Natural killer cell (primary cell): ENCODE data around the gene CRABP2. TPM values are rescaled to one million over a fixed set of nuclear protein-coding genes. Genes with fewer than 3 reads are reported as not detected.

Experiments
- ATAC-seq, 3 donors: fragments of 150-1000 bp in 2 of 3; fragments of 200-7000 bp in 1 of 3; cut with Tn5 transposase; 1 replicate in 1 of 3; 2 replicates in 2 of 3; pipeline ENCODE4 v1.10.0; 2021; ENCODE audit warnings: mild to moderate bottlenecking in 2 of 3, moderate library complexity in 2 of 3
- DNase-seq, 2 donors: peaks; one replicate each; pipeline versions ENCODE4 v3.0.0 to v3.0.0-alpha.2; 2013 to 2021; ENCODE audit warnings: mixed read lengths in 1 of 2
- H3K27ac ChIP-seq: one replicate; pipeline ENCODE4 v1.5.1; 2013; ENCODE audit warnings: mild to moderate bottlenecking, low read length
- H3K27me3 ChIP-seq: one replicate; pipeline ENCODE4 v1.6.1; 2013; ENCODE audit warnings: low read length; ENCODE audit not compliant: control insufficient read depth, insufficient read depth
- H3K36me3 ChIP-seq: one replicate; pipeline ENCODE4 v1.6.1; 2013; ENCODE audit warnings: low read length; ENCODE audit not compliant: control insufficient read depth, insufficient read depth
- H3K4me1 ChIP-seq: one replicate; pipeline ENCODE4 v1.6.1; 2013; ENCODE audit warnings: low read length; ENCODE audit not compliant: control insufficient read depth, insufficient read depth
- H3K4me3 ChIP-seq: one replicate; pipeline ENCODE4 v1.5.1; 2013; ENCODE audit warnings: low read length
- H3K9me3 ChIP-seq: one replicate; pipeline ENCODE4 v1.6.1; 2013; ENCODE audit warnings: low read length; ENCODE audit not compliant: control insufficient read depth, insufficient read depth
- H3K27ac Mint-ChIP-seq, 2 donors: one replicate each; pipeline ENCODE4 v1.8.0; 2022; ENCODE audit warnings: mild to moderate bottlenecking in 2 of 2, mixed read lengths in 2 of 2, moderate library complexity in 1 of 2
- H3K27me3 Mint-ChIP-seq, 2 donors: one replicate each; pipeline ENCODE4 v1.8.0; 2022; ENCODE audit warnings: low read depth in 2 of 2, mixed read lengths in 2 of 2
- H3K36me3 Mint-ChIP-seq: one replicate; pipeline ENCODE4 v1.8.0; 2022; ENCODE audit warnings: mixed read lengths
- H3K4me1 Mint-ChIP-seq, 2 donors: one replicate each; pipeline ENCODE4 v1.8.0; 2022; ENCODE audit warnings: mixed read lengths in 2 of 2
- H3K4me3 Mint-ChIP-seq: one replicate; pipeline ENCODE4 v1.8.0; 2022; ENCODE audit warnings: mild to moderate bottlenecking, moderate library complexity, mixed read lengths
- H3K9me3 Mint-ChIP-seq, 2 donors: one replicate each; pipeline ENCODE4 v1.8.0; 2022; ENCODE audit warnings: mixed read lengths in 2 of 2
- CTCF ChIP-seq: fragments of 200-600 bp; IDR thresholded peaks from one replicate; pipeline ENCODE4 v1.8.0; 2022; ENCODE audit warnings: antibody characterized with exemption
- WGBS: methylation state at CpG from one replicate; pipeline ENCODE4 v1.1.7; 2013; ENCODE audit warnings: missing lambda C conversion rate; ENCODE audit not compliant: insufficient coverage; 5-methylcytosine and 5-hydroxymethylcytosine counted together
- intact Hi-C: fragments of 100-400 bp; cut with micrococcal nuclease; formaldehyde crosslinking; loops from one replicate; pipeline ENCODE4 v1.14.2; 2022
- total RNA-seq, 4 donors: library from RNA; stranded (reverse); fragments of 120-200 nt in 1 of 4; gene quantifications; one replicate each; pipeline versions ENCODE4 v1.2.3 to v1.2.4, GENCODE V29; 2013 to 2022

CRABP2 gene
- total RNA-seq, 3 donors from 2014 or later (not counting 1 experiment from before 2014, with no cell fraction given) = 3.0 to 3.8 (median 3.0) TPM

- no peak overlapping the region for H3K27ac ChIP-seq
- WGBS = 61% methylated on average over 4 of the region's 4 CpGs
- Mint-ChIP-seq H3K9me3 (no peaks in the 10 kb centered on the region), H3K27ac (peak overlapping the region in 1 of 2 donors; percentile 4), H3K36me3 (no peaks in the 10 kb centered on the region), H3K27me3 (peaks cover 10 to 20% of the 10 kb centered on the region in 2 donors), H3K4me1 (peaks cover 18 to 33% of the 10 kb centered on the region in 2 donors), H3K4me3 (no peak overlapping the region)
- H3K4me3 ChIP-seq = no peak overlapping the region
- intact Hi-C loops = no loop called here
- H3K9me3 ChIP-seq = no peaks in the 10 kb centered on the region
- no peak for TF ChIP-seq CTCF
- DNase-seq = no peak
- no peaks in the 10 kb centered on the region for H3K36me3 ChIP-seq
- ATAC-seq = no peak
- peaks cover 21% of the 10 kb centered on the region for H3K27me3 ChIP-seq
- H3K4me1 ChIP-seq = peaks cover 31% of the 10 kb centered on the region
These were observed 2.9 kb upstream of the CRABP2 start for GRCh38 chr1:156708218-156708661.

GRCh38 chr1:156707417-156708217, 2.2 kb upstream of the CRABP2 start:
- DNase-seq = no peak
- H3K36me3 Mint-ChIP-seq = no peaks in the 10 kb centered on the region

DNA sequence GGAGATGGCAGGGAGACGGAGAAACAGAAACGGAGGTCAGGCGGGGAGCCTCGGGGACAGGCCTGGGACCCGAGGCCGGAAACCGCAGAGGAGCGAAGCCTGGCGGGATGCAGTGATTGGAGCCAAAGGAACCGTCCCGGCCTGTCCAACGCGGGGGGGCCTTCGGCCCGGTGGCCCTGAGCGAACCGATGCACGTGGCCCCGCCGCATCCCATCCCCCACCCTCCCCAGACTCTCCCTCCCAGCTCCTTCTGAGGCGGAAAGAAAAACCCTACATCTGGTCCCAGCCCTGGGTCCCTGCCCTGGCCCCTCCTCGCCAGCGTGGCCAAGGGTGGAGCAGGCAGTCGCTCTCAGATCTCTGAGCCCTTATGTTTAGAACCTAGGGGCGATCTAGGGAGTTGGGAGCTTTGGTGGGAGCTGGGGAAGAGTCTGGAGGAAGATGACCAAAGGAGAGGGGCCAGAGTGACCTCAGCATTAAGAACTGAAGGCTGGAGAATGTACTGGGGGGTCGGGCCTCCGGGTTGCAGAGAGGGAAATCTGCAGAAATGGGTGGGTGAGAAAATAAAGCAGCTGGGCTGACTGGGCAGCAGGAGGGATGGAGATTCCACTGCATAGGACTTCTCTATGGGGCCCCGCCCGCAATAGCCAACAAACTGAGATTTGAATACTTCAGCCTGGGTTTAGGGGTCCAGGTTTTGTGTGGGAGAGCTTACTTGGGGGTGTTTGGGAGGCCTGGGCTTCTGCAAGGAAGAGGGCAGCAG, 1.5 kb upstream of the CRABP2 start:
- Histone ChIP-seq H3K4me3 (peak overlapping the region; percentile 53), H3K27me3 (peaks cover 26% of the 10 kb centered on the region), H3K36me3 (no peaks in the 10 kb centered on the region), H3K9me3 (no peaks in the 10 kb centered on the region), H3K27ac (no peak overlapping the region), H3K4me1 (peaks cover 31% of the 10 kb centered on the region)
- intact Hi-C loops = loop anchor here (2.0 kb wide), 1 partner anchor 14 kb away; no protein-coding TSS in a partner anchor
- Mint-ChIP-seq H3K27me3 (peaks cover 16 to 23% of the 10 kb centered on the region in 2 donors), H3K27ac (peak overlapping the region in 1 of 2 donors; percentile 84), H3K9me3 (no peaks in the 10 kb centered on the region), H3K36me3 (no peaks in the 10 kb centered on the region), H3K4me3 (peak overlapping the region; percentile 86), H3K4me1 (peaks cover 18 to 33% of the 10 kb centered on the region in 2 donors)
- no peak for TF ChIP-seq CTCF
- peak in 2 of 3 donors; percentile 8 to 22 for ATAC-seq
- peak in 1 of 2 donors; percentile 54 for DNase-seq
- 8% methylated on average over 29 of the region's 29 CpGs for WGBS

More at GRCh38 chr1:156707417-156708217, 2.2 kb upstream of the CRABP2 start:
- intact Hi-C loops = loop anchor here (2.0 kb wide), 1 partner anchor 15 kb away; no protein-coding TSS in a partner anchor
- TF ChIP-seq CTCF = no peak
- Mint-ChIP-seq H3K27me3 (peaks cover 16 to 23% of the 10 kb centered on the region in 2 donors), H3K4me3 (peak overlapping the region; percentile 86), H3K27ac (peak overlapping the region in 1 of 2 donors; percentile 4), H3K9me3 (no peaks in the 10 kb centered on the region), H3K4me1 (peaks cover 18 to 33% of the 10 kb centered on the region in 2 donors)
- Histone ChIP-seq H3K36me3 (no peaks in the 10 kb centered on the region), H3K9me3 (no peaks in the 10 kb centered on the region), H3K4me1 (peaks cover 31% of the 10 kb centered on the region), H3K27ac (no peak overlapping the region), H3K27me3 (peaks cover 26% of the 10 kb centered on the region), H3K4me3 (no peak overlapping the region)
- 69% methylated on average over 7 of the region's 8 CpGs for WGBS
- no peak for ATAC-seq
